ENCODE results near the gene ACAA1.
"Not testable (repeated sequence)": the region's sequence is repeated elsewhere in the genome, so short reads cannot be mapped to it uniquely, and the experiment has no call there.

The ACAA1 gene, protein sequence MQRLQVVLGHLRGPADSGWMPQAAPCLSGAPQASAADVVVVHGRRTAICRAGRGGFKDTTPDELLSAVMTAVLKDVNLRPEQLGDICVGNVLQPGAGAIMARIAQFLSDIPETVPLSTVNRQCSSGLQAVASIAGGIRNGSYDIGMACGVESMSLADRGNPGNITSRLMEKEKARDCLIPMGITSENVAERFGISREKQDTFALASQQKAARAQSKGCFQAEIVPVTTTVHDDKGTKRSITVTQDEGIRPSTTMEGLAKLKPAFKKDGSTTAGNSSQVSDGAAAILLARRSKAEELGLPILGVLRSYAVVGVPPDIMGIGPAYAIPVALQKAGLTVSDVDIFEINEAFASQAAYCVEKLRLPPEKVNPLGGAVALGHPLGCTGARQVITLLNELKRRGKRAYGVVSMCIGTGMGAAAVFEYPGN

DNA sequence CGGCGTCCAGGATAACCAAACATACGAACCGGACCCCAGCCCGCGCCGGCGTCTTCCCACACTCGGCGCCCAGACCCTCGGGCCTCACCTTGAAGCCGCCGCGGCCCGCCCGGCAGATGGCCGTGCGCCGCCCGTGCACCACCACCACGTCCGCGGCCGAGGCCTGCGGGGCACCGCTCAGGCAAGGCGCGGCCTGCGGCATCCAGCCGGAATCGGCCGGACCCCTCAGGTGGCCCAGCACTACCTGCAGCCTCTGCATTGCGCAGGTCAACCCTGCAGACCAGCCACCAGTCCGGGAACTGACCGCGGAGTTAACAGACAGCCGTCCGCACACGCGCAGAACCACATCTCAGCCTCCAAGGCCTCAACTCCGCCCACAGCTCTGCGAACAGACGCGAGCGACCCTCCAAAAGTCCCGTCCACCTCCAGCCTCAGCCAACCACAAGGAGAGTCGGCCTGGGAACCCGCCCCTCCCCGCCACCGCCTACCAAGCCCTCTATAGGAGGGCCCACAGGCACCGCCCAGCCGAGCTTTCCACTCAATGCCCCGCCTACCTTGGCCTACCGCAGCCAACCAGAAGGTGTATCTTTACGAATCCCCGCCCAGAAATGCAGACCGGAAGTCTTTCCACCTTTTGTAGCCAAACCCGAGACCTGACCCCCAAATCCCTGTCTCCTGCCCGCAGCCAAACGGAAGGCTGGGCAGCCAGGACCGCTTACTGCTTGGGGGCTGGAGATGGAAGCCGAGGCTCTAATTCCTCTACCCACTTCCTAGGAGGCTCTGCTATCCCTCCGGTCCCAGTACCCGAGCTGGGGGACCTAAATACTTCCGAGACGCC, at the start of gene ACAA1:
ACAA1 (minus strand) TSS at position 351 of the 838 bp plus-strand sequence; CDS start at position 259, 92 bp downstream.
- DNase-seq: peak; percentile 99

DNA sequence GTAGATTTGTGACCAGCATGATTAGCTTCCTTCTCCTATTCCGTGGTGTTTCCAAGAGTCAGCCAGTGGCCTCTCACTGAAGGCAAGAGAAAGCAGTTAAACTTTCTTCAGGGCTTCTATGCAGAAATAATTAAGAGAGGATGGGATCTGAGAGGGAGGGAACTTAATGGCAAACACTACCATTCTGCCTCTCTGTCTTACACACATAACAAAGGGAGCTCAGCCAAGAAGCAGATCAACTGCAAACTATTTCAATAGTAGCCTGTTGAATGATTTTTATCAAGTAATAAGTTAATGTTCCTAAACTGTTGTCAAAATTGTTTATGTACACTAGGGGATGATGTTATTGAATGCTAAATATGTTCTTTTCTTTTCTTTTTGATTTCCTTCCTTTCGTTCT, 40.3 kb upstream of the ACAA1 start:
- no peak for DNase-seq

DNA sequence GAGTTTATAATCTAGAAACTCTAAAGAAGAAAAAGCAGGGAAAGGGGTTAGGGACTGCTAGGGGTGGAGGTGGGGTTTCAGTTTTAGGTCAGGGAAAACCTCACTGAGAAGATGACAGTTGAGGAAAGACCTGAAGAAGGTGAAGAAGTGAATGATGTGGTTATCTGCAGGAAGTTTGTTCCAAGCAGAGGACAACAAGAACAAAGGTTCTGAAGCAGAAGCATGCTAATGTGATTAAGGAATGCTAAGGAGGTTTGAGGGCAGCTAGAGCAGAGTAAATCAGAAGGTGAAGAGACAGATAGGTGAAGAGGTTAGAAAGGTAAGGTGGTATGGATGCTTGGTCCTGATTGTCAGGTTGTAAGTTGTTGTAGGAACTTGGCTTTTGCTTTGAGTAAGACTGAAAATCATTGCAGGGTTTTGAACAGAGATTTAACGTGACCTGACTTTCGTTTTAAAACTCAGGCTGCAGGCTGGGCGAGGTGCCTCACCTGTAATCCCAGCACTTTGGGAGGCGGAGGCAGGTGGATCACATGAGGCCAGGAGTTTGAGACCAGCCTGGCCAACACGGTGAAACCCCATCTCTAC, 37.0 kb upstream of the ACAA1 start:
- DNase-seq: no peak

DNA sequence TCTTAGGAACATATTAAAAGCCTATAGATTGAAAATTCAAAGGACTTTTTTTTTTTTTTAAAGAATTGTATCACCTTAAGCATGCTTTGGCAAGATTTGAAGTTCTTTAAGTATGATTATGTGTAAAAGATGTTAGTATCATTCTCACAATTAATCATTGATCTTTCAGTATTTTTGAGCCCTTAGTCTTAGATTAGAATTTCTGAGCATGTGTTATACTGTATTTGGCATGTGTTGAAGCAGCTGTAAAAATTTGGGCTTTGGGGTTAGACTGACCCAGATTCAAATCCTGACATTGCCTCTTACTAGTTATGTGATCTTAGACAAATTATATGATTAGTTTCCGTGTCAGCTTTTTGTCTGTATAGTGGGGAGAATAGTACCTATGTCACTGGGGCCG, 34.7 kb upstream of the ACAA1 start:
- DNase-seq: no peak

DNA sequence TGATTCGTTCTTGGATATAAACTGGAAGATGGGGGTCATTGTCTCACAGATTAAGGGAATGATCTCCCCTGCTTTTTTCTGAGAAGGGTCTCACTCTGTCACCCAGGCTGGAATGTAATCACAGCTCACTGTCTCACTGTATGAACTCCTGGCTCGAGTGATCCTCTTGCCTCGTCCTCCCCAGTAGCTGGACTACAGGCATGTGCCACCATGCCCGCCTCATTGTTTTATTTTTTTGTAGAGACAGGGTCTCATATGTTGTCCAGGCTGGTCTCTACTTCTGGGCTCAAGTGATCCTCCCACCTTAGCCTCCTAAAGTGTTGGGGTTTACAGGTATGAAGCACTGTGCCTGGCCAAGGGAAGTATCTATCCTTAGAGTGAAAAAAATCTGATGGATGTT, 33.8 kb upstream of the ACAA1 start:
- no peak for DNase-seq

DNA sequence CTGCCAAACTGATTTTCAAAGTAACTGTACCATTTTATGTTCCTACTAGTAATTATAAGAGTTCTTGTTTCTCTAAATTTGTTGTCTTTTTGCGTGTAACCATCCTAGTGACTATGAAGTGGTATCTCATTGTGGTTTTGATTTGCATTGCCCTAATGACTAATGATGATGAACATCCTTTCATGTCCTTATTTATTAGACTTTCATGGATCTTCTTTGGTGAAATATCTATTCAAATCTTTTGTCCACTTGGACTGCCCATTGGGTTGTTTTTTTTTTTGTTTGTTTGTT, 32.0 kb upstream of the ACAA1 start:
- no peak for DNase-seq

DNA sequence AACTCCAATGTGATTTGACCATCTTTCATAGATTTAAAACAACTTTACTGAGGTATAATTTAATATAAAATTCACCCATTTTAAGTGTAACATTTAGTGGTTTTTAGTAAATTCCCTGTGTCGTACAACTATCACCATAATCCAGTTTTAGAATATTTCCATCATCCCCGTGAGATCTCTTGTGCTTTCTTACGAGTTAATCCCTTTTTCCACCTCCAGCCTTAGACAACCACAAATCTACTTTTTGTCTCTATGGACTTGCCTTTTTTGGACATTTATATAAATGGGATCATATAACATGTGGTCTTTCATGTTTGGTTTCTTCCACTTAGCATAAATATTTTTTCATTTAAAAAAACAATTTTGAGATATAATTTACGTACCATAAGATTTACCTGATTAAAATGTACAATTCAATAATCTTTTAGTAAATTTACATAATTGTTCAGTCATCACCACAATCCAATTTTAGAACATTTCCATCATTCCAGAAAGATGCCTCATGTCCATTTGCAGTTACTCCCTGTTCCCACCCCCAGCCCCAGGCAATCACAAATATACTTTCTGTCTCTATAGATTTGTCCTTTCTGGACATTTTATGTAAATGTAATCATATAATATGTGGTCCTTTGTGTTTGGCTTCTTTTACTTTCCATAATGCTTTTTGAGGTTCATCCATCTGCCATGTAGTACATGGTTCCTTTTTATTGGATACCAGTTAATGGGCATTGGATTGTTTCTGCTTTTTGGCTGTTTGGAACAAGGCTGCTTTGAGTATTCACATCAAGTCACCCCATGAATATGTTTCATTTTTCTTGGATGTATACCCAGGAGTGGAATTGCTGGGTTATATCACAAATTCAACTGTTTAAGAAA, 31.5 kb upstream of the ACAA1 start:
- no peak for DNase-seq

DNA sequence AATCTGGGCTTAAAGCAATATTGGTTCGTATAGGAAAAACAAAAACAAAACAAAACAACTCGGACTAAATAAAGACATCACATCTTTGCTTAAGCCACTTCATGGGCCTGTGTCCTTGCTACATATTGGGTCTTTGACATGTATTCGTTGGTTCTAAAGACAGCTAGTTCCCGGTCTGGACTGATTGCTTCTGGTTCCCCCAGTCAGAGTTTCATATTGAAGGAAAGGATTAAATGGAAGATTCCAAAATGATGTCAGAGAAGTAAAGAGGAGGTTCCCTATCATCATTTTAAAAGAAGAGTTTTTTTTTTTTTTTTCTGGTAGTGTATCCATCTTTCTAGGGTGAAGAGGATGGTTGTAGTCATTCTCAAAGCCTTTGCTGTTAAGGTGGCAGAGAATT, 30.7 kb upstream of the ACAA1 start:
- no peak for DNase-seq

DNA sequence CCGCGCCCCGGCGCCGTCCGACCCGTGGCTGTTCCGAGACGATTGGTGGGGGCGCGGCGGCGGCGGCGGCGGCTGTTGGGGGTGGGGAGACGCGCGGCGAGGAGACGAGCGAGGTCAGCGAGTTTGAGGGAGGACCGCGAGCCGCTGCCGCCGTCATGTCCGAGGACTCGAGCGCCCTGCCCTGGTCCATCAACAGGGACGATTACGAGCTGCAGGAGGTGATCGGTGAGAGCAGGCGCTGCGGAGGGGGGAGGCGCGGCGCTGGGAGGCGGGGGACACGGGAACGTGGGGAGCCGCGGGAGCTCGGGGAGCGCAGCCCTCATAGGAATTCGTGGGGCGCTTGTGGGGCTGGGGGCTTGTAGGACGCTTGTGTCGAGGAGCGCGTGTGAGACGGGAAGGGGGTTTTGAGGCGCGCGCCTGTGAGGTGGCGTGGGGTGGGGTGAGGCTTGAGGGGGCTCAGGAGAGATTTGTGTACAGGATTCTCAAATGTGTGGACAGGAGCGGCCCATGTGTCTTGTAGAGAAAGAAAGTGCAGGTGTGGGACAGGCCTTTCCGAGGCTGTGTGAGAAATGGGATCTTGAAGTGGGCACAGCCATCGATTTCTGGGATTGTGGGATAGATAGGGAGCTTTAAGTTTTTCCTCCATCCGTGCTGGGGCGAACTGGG, 28.9 kb upstream of the ACAA1 start:
- DNase-seq: no peak

DNA sequence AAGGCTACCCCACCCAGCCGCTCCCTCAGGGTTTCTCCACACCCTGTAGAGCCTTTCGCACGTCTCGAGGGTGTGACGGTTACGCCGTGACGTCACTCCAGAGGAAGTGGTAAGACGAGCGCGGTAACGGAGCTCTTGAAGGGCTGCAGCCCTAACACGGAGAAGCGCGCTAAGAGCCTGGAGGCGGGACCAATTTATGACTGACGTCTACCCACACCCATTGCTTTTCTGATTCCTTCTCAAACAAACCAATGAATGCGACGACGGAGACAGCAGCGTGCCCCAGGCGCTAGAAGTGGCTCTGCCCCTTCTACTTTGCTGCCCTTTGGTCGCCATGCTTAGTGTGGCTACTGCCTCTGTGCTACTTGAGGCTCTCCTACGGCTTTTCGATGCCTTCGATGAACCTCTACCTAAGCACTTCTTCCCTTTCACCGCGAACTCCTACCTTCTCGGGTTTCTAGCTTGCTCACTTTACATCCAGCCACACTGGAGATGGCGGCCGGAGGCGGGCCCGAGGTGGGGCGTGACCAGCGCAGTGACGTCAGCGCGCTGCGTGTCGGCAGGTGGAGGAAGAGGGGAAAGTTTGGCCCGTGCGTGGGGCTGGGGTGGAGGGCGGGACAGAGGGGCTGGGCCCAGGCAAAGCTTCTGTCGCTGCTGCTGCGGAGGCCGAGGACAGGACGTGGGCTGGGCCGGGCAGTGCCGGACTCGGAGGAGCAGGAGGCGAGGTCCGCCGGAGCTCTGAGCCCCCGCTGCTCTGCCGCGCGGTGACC, 28.2 kb upstream of the ACAA1 start, which contains the start of gene OXSR1:
OXSR1 (plus strand) TSS at position 586 of the 770 bp plus-strand sequence. CDS start 340 bp downstream, outside the sequence.
- peak; percentile 97 for DNase-seq

DNA sequence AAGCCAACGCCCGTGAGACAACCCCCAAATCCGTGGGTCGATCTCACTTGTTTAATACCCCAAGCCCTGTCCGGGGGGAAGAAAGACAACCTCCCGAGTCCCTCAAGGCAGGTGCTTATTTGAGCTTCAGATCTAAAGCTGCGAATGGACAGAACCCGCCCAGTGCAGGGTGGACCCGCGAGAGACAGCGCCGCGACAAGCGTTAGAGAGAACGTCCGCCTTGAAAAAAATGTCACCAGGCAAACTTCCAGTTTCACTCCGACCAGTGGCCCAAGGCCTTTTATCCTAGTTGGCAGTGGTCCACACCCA, 27.7 kb upstream of the ACAA1 start:
- DNase-seq: no peak

DNA sequence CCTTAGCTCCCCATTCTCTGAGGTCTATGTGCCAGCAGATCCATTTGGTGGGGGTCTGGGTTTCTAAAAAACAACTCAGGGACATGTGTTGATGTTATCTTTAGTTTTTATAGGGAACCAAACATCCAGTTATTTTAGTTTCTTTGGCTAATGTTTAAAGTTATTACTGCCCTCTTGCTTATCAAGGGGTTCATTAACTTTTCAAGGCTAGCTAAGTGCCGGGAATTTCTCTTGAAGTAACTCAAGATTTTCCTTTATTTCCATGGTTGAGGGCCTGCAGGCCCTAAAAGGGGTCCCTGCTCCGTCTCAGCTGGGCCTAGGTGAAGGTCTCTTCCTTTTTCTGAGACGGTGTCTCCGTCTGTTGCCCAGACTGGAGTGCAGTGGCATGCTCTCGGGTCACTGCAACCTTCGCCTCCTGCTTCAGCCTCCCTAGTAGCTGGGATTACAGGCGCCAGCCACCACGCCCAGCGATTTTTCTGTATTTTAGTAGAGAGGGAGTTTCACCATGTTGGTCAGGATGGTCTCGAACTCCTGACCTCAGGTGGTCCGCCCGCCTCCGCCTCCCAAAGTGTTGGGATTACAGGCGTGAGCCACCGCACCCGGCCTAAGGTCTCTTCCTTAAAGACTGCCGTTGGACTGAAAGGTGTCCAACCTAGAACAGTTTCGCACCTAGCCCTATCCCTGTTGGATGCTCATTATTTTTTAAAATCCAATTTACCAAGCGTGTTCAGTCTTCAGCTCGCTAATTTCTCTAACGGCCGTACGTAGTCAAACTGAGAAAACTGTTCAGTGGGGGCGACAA, 27.1 kb upstream of the ACAA1 start:
- no peak for DNase-seq

DNA sequence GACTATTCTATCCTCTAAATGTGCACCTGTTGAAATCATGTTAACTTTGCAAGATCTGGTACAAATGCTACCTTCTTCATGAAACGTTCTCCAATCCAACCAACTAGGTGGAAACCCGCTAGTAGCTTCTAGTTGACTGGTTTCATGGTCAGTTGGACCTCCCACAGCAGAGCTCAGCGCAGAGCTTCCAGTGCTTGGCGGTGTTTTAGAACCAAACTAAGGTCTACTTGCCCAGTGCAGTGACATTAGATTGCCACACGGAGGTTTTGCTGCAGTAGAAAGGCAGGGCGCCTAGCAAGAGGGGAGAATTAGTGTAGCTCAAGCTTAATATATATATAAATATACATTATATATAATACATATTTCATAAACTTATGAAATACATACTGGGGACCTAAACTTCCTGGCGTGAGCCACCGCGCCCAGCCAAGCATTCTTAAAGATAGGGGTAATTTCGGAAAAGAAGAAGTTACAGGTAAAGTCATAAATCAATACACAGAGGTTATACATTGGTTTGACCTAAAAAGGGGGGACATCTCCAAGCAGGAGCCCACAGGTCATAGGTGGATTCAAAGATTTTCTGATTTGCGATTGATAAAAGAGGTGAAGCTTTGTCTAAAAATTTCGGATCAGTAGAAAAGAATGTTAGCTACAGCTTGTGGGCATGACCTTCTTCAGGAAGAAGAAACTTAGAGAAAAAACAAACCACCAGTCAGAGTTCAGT, 26.4 kb upstream of the ACAA1 start:
- DNase-seq: no peak

DNA sequence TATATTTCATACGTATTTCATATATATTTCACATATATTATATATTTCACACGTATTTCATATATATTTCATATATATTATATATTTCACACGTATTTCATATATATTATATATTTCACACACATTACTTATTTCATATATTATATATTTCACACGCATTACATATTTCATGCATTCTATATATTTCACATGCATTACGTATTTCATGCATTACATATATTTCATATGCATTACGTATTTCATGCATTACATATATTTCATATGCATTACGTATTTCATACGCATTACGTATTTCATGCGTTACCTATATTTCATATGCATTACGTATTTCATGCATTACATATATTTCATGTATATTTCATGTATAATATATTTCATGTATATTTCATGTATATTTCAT, 23.8 kb upstream of the ACAA1 start:
- not testable (repeated sequence) for DNase-seq

DNA sequence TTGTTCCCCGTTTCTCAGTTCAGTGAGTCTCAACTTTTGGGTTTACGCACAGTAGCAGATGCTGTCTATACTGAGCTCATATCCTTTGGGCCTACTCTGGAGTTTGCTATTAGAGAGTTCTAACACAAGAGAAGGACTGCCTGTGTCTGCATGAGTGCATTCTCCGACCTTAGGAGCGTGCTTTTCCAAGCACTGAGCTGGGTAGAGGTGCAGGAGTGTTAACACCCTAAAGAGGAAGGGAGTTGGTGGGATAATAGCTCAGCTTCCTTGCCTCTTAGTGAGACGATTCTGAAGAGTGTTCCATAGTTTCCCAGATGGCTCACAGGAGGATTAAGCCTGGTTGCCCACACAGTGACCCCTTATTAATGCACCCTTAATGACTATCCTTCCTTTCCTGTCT, 21.5 kb upstream of the ACAA1 start:
- DNase-seq: no peak

DNA sequence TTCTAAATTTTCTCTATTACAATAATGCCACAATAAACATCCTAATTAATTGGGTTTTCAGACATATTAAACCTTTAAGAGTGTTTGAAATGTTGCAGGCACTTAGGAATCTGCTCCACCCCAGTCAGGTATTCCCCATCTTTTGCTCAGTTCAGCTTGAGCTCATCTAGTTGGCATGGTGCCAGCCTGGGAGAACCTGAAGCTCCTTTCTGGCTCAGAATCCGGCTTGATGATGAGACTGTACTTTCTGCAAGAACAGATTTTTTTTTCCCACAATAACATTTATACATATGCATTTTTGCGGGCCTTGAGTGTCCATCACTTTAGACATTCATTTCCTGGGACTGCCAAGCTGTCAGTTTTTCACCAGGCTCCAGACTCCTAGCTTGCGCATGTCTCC, 20.7 kb upstream of the ACAA1 start:
- DNase-seq: no peak

DNA sequence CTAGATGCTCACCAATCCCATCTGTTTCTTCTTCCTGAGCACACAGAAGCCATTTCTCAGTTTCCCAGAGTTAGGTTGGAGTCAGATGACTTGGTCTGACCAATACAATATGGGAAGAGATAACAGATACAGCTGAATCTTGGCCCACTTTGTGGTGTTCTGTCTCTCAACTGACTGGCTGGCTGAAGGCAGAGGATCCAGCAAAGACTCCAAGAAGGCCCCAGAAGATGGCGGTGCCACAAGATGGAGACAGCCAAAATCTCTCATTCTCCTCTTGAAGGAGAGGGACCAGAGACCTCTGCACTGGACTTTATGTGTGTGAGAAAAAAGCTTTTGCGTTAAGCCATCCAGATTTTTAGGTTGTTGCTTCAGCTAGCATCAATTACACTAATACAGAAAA, 20.2 kb upstream of the ACAA1 start:
- no peak for DNase-seq

DNA sequence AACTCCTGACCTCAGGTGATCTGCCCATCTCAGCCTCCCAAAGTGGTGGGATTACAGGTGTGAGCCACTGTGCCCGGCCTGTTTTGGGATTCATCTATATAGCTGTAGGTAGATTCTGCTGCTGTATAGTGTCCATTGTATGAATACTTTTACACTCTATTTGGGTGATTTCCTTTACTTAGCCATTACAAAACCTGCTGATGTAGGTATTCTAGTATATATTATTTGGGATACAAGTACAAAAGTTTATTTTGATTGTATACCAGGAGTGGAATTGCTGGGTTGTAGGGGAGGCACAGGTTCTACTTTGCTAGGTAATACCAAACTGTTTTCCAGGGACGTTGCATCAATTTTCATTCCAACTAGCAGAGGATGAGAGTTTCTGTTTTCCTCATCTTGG, 18.9 kb upstream of the ACAA1 start:
- DNase-seq: no peak

DNA sequence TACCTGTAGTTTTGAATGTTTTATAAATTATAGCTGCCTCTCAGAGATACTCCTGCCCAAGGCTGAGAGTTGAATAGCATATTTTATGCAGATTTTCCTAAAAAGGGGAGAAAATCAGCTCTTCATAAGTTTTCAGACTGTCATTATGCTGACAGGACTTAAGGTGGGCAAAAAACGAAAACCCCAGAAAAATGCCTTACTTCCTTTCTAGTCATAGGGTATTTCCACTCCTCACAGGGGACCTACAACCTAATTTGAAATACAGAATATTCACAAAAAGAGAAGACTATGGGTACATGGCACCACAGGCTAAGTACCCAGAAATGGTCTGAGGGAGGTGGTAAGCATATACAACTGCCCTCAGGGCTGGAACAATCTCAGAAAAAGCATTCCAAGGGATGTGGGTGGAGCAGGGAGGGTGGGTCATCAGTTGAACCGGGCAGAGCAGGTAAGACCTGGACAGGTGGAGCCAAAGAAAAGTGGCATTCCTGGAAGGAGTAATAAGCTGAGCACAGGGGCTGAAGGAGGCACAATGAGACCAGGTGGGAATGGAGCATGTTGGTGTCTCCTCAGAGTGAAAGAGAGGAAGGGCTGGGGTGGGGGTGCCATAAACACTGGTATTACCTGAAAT, 17.8 kb upstream of the ACAA1 start:
- no peak for DNase-seq

Data from stimulated activated CD4-positive, alpha-beta T cell treated with anti-CD3 and anti-CD28 coated beads, Interleukin-1b, Interleukin-23, amount 100 ng/mL, for 48 hours (primary cell).